ENCODE results near the gene FAAP20.

FAAP20 gene

GRCh38 chr1:2212532-2213491 is 18.2 kb upstream of the FAAP20 start:
- no peak for DNase-seq (ENCODE audit: low read depth in 2 of 2, low spot score in 1 of 2)

- no peak for DNase-seq (ENCODE audit: low read depth in 2 of 2, low spot score in 1 of 2)
Measured at GRCh38 chr1:2212274-2212531, 17.6 kb upstream of the FAAP20 start.

GRCh38 chr1:2210786-2211185 is 16.2 kb upstream of the FAAP20 start:
- DNase-seq (ENCODE audit: low read depth in 2 of 2, low spot score in 1 of 2): no peak

- no peak for DNase-seq (ENCODE audit: low read depth in 2 of 2, low spot score in 1 of 2)
Measured at GRCh38 chr1:2210084-2210653, 15.6 kb upstream of the FAAP20 start.

- no peak for DNase-seq (ENCODE audit: low read depth in 2 of 2, low spot score in 1 of 2)
Measured at GRCh38 chr1:2209400-2210083, 15.0 kb upstream of the FAAP20 start.

- no peak for DNase-seq (ENCODE audit: low read depth in 2 of 2, low spot score in 1 of 2)
Measured at GRCh38 chr1:2208309-2209239, 14.0 kb upstream of the FAAP20 start.

GRCh38 chr1:2206813-2207487 is 12.4 kb upstream of the FAAP20 start:
- no peak for DNase-seq (ENCODE audit: low read depth in 2 of 2, low spot score in 1 of 2)

GRCh38 chr1:2205191-2205952 is 10.8 kb upstream of the FAAP20 start:
- peak; percentile 88 to 89 for DNase-seq (ENCODE audit: low read depth in 2 of 2, low spot score in 1 of 2)

GRCh38 chr1:2204415-2205190 is 10.0 kb upstream of the FAAP20 start:
- no peak for DNase-seq (ENCODE audit: low read depth in 2 of 2, low spot score in 1 of 2)

GRCh38 chr1:2203671-2204414 is 9.3 kb upstream of the FAAP20 start:
- no peak for DNase-seq (ENCODE audit: low read depth in 2 of 2, low spot score in 1 of 2)

GRCh38 chr1:2202843-2203601 is 8.4 kb upstream of the FAAP20 start:
- no peak for DNase-seq (ENCODE audit: low read depth in 2 of 2, low spot score in 1 of 2)

- no peak for DNase-seq (ENCODE audit: low read depth in 2 of 2, low spot score in 1 of 2)
Measured at GRCh38 chr1:2202008-2202575, 7.5 kb upstream of the FAAP20 start.

GRCh38 chr1:2201062-2201461 is 6.5 kb upstream of the FAAP20 start:
- no peak for DNase-seq (ENCODE audit: low read depth in 2 of 2, low spot score in 1 of 2)

- no peak for DNase-seq (ENCODE audit: low read depth in 2 of 2, low spot score in 1 of 2)
Measured at GRCh38 chr1:2200308-2200943, 5.9 kb upstream of the FAAP20 start.

GRCh38 chr1:2199042-2199810 is 4.7 kb upstream of the FAAP20 start:
- DNase-seq (ENCODE audit: low read depth in 2 of 2, low spot score in 1 of 2): peak; percentile 54 to 72

- DNase-seq (ENCODE audit: low read depth in 2 of 2, low spot score in 1 of 2): no peak
Measured at GRCh38 chr1:2198571-2198970, 4.0 kb upstream of the FAAP20 start.
